Measurements from ENCODE around the gene USH2A.

DNA sequence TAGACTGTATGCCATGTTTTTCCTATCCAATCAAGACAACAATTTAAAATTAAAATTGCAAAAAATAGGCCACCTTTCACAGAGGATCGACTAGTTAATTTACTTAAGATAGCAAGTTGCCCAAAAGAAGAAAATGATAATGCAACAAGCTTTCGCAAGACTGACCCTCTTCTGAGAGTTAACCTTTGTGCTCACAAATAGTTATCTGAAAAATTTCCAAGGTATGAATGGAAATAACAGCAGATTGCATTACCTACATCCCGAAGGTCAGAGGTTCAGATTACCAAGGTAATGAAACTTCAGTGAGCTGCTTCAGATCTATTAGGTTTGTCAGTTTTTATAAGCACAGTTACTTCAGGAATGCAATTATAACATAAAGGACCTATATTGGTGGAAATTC lies 558.2 kb downstream of the USH2A start:
- no peak for TF ChIP-seq POLR2A (IDR thresholded peaks at IDR 0.05; ENCODE audit: low read length)
- no peak for TF ChIP-seq GATA1 (IDR thresholded peaks at IDR 0.05; ENCODE audit: low read depth, low read length)
